Thymus (tissue), 11 donors: ENCODE data around the gene NEU4. TPM values are rescaled to one million over a fixed set of nuclear protein-coding genes. Genes with fewer than 3 reads are reported as not detected.
"Not testable (repeated sequence)": the region's sequence is repeated elsewhere in the genome, so short reads cannot be mapped to it uniquely, and the experiment has no call there.

Source experiments
- DNase-seq, 9 donors: peaks; one replicate each; pipeline ENCODE4 v3.0.0-alpha.2; 2013; ENCODE audit warnings: low spot score in 9 of 9, low read depth in 6 of 9, missing footprints in 1 of 9
- H3K27ac ChIP-seq, 2 donors: one replicate each; pipeline ENCODE4 v1.5.1; 2013; ENCODE audit warnings: control low read depth in 1 of 2, low read depth in 1 of 2, low read length in 1 of 2, mild to moderate bottlenecking in 1 of 2, moderate library complexity in 1 of 2
- H3K27me3 ChIP-seq, 2 donors: one replicate each; pipeline ENCODE4 v1.5.1; 2013; ENCODE audit warnings: low read length in 1 of 2; ENCODE audit not compliant: control insufficient read depth in 2 of 2, insufficient read depth in 1 of 2
- H3K36me3 ChIP-seq, 2 donors: one replicate each; pipeline ENCODE4 v1.5.1; 2013; ENCODE audit warnings: low read length in 1 of 2, mild to moderate bottlenecking in 1 of 2, moderate library complexity in 1 of 2; ENCODE audit not compliant: control insufficient read depth in 2 of 2, insufficient read depth in 2 of 2
- H3K4me1 ChIP-seq, 2 donors: one replicate each; pipeline ENCODE4 v1.5.1; 2013; ENCODE audit warnings: low read length in 2 of 2; ENCODE audit not compliant: control insufficient read depth in 2 of 2, insufficient read depth in 2 of 2
- H3K4me3 ChIP-seq, 2 donors: one replicate each; pipeline ENCODE4 v1.5.1; 2013; ENCODE audit warnings: low read length in 2 of 2, control low read depth in 1 of 2, mild to moderate bottlenecking in 1 of 2
- H3K9me3 ChIP-seq, 2 donors: one replicate each; pipeline ENCODE4 v1.5.1; 2013; ENCODE audit warnings: low read length in 1 of 2, mild to moderate bottlenecking in 1 of 2; ENCODE audit not compliant: control insufficient read depth in 2 of 2, insufficient read depth in 1 of 2
- WGBS: extraction: QIAGEN DNeasy Blood & Tissue Kit; methylation state at CpG from one replicate; pipeline ENCODE4 v1.1.7; 2013; 5-methylcytosine and 5-hydroxymethylcytosine counted together
- polyA plus RNA-seq: library from polyadenylated mRNA; stranded (reverse); fragments of 200-250 nt; gene quantifications from one replicate; pipeline ENCODE4 v1.2.3, GENCODE V29; 2013
- total RNA-seq: library from RNA; stranded (reverse); fragments of 120-200 nt; gene quantifications from one replicate; pipeline ENCODE4 v1.2.4, GENCODE V29; 2013
- donor health status: healthy.

Gene NEU4
- total and polyA plus RNA-seq, 2 donors, result 0.05 to 1.1 TPM

DNA sequence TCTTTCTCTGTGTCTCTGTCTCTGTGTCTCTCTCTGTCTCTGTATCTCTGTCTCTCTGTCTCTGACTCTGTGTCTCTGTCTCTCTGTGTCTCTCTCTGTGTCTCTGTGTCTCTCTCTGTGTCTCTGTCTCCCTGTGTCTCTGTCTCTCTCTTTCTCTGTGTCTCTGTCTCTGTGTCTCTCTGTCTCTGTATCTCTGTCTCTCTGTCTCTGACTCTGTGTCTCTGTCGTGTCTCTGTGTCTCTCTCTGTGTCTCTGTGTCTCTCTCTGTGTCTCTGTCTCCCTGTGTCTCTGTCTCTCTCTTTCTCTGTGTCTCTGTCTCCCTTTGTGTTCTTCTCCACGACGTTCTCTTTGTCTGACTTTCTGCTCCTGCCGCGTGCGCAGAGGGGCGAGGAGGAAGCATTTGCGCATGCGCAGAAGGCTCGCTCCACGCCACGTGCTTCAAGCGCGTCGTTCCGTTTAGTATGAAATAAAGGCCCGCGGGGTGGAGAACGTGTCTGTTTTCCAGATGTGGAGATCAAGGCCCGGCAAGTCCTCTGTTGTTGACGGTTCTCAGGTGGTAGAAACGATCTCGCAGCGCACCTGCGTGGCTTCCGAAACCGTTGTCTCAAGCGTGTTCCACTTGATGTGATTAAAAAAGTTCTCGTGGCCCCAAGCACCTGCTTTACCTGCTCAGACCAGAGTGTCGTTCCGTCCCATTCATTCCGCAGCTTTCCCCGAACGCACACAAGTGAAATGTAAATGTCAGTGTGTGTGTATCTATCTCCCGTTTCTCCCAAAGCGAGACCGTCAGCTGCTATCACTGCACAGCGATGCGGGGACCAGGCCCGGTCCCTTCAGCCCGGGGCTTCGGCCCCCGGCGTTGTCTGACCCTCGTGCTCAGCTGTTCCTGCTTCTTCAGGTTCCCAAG, 14.8 kb downstream of the NEU4 start:
- not testable (repeated sequence) for H3K36me3 ChIP-seq, DNase-seq, H3K27me3 ChIP-seq, H3K4me3 ChIP-seq, H3K27ac ChIP-seq
- peaks cover 14 to 18% of the 10 kb centered on the region in 2 donors for H3K4me1 ChIP-seq
- WGBS, result 94% methylated on average over 45 of the region's 45 CpGs
- peaks cover 4 to 27% of the 10 kb centered on the region in 2 donors for H3K9me3 ChIP-seq

DNA sequence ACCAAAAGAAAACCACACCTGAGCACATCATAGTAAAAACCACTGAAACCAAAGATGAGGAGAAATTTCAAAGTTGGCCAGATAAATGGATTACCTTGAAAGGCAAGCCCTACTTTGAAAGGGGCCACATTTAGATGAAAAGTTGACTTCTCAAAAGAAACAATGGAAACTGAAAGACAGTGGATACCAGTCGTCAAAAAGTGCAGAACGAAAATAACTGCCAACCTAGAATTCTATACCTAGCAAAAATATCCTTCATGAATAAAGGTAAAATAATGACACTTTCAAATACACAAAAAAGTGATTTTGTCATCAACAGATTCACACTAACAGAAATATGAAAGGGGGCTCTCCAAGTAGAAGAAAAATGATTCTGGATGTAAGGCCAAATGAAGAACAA, 18.4 kb downstream of the NEU4 start:
- Histone ChIP-seq H3K4me1 (peaks cover 1 to 5% of the 10 kb centered on the region in 2 donors), H3K27me3 (no peaks in the 10 kb centered on the region), H3K27ac (no peak overlapping the region), H3K4me3 (no peak overlapping the region), H3K36me3 (no peaks in the 10 kb centered on the region), H3K9me3 (peaks cover 4 to 23% of the 10 kb centered on the region in 2 donors)
- no peak for DNase-seq
- 96% methylated on average over 2 of the region's 2 CpGs for WGBS

DNA sequence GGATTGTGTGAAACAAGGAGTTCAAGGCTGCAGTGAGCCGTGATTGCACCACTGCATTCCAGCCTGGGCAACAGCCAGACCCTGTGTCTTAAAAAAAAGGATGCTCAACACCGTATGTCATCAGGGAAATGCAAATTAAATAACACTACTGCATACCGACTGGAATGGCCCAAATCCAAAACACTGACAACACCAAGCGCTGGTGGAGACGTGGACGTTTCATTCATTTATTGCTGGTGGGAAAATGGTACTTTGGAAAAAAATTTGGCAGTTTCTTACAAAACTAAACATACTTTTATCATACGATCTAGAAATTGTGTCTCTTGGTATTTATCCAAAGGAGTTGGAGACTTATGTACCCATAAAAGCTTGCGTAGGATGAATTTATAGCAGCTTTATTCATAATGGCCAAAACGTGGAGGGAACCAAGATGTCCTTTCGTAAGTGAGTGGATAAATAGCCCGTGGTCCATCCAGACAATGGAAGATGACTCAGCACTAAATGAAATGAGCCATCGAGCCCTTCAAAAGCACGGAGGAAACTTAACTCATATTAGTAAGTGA, 24.2 kb downstream of the NEU4 start:
- no peak overlapping the region for H3K4me3 ChIP-seq
- H3K27me3 ChIP-seq, result no peaks in the 10 kb centered on the region
- H3K4me1 ChIP-seq, result no peaks in the 10 kb centered on the region
- no peaks in the 10 kb centered on the region for H3K9me3 ChIP-seq
- 85% methylated on average over 13 of the region's 13 CpGs for WGBS
- no peaks in the 10 kb centered on the region for H3K36me3 ChIP-seq
- DNase-seq, result no peak
- no peak overlapping the region for H3K27ac ChIP-seq

DNA sequence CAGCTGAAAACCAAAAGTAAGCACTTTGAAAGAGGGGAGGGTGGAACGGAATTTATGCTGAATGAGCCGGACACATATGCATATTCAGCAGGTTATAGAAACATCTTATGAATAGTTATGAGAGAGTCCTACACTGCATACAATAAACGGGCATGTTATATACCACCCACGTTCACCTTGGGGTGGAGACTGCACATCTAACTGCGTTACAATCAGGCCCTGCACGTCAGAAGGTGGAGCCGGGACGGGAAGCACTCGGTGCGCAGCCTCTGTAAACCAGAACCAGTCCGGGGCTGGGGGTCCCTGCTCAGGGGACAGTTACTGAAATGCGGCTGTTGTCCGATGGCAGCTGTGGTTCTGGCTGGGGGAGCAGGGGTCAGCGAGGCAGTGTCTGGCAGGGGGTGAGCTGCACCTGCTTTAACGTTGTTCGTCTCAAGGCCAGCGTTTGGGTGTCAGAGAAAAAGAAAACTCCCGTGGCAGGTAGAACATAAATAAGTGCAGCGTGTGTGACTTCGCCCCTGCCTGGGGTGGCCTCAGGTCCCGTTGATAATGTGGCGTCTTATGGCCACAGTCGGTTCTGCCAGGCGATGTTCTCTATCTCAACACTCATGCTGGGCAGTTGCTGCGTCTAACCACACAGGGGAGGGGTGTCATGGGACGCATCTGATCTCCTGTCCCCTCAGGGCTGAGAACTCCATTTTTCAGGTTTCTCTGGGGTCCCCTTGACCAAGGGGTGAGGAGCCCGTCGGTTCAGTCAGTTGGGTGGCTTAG, 24.9 kb downstream of the NEU4 start:
- 95% methylated on average over 28 of the region's 28 CpGs for WGBS
- H3K27ac ChIP-seq, H3K36me3 ChIP-seq, H3K27me3 ChIP-seq, H3K9me3 ChIP-seq, H3K4me3 ChIP-seq, H3K4me1 ChIP-seq, DNase-seq: not testable (repeated sequence)

DNA sequence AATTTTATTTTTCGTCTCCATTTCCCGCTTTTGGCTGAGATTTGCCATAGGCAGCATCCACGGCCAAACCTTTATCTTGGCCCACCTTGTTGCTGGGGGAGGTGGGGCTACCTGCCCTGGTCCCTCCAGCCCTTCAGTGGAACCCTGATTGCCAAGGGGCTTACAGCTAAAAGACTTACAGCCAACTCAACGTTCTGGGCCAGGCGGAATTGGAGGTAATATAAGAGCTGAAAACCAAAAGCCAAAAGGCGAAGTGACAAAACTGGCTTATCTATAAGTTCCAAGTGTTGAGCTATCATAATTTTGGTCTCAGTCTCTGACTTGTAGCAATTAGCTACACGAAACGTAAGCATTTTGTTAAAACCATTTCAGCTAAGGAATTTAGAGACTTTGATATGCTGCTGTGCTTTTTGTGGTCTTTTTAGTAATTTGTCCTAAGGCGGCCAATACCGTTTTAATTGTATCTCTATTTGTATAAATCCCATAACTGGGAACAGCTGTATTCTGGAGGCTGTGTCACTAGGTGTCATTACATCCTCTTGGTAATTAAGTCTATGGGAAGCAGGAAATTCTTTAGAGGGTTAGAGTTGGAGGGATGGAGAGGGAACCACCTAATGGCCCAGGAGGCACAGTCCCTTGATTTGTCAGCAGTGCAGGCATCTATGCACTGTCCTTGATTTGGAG, 25.7 kb downstream of the NEU4 start:
- 97% methylated on average over 10 of the region's 10 CpGs for WGBS
- Histone ChIP-seq H3K4me3 (no peak overlapping the region), H3K9me3 (no peaks in the 10 kb centered on the region), H3K4me1 (no peaks in the 10 kb centered on the region), H3K27me3 (no peaks in the 10 kb centered on the region), H3K27ac (no peak overlapping the region), H3K36me3 (no peaks in the 10 kb centered on the region)
- DNase-seq, result no peak

GRCh38 chr2:241835611-241836010, 26.6 kb downstream of the NEU4 start:
- H3K9me3 ChIP-seq, result no peaks in the 10 kb centered on the region
- H3K27me3 ChIP-seq, result no peaks in the 10 kb centered on the region
- H3K36me3 ChIP-seq, result no peaks in the 10 kb centered on the region
- no peak overlapping the region for H3K4me3 ChIP-seq
- H3K4me1 ChIP-seq, result no peaks in the 10 kb centered on the region
- no peak for DNase-seq
- WGBS, result 30% methylated on average over 4 of the region's 4 CpGs
- no peak overlapping the region for H3K27ac ChIP-seq

DNA sequence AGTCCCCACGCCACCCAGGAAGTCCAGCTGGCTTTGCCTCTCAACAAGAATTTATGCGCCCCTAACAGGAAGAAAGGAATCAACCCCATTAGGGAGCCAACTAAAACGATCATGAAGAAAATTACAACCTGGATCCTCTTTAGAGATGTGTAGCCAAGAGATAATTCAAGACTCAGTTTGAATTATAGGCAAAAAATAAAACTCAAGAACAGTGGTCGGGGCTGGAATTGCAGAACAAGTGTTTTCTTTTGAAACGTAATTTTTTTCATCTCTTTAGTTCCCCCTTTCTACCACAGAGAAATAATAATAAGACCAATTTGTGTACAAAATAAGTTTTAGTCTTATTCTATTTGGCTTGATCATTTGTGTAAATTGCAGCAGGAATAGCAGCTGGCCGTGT, 27.3 kb downstream of the NEU4 start:
- H3K36me3 ChIP-seq, result no peaks in the 10 kb centered on the region
- 69% methylated on average over 6 of the region's 6 CpGs for WGBS
- H3K4me1 ChIP-seq, result no peaks in the 10 kb centered on the region
- H3K27ac ChIP-seq, result no peak overlapping the region
- H3K9me3 ChIP-seq, result peaks cover 0 to 2% of the 10 kb centered on the region in 2 donors
- no peaks in the 10 kb centered on the region for H3K27me3 ChIP-seq
- no peak overlapping the region for H3K4me3 ChIP-seq
- no peak for DNase-seq

- Histone ChIP-seq H3K4me3 (no peak overlapping the region), H3K9me3 (peaks cover 0 to 3% of the 10 kb centered on the region in 2 donors), H3K36me3 (no peaks in the 10 kb centered on the region), H3K27me3 (no peaks in the 10 kb centered on the region), H3K4me1 (no peaks in the 10 kb centered on the region), H3K27ac (no peak overlapping the region)
- 92% methylated on average over 13 of the region's 13 CpGs for WGBS
- no peak for DNase-seq
Measured at GRCh38 chr2:241837197-241837965, 28.4 kb downstream of the NEU4 start.
